IMR-90 (cell line): Measurements from ENCODE around the gene KCNMB2.

Source experiments
- BHLHE40 ChIP-seq: fragments of 150-350 bp; IDR thresholded peaks from 2 replicates; pipeline ENCODE4 v1.6.1; 2016; ENCODE audit warnings: mild to moderate bottlenecking, low read depth, low read length
- CTCF ChIP-seq: conservative IDR thresholded peaks from 2 replicates; pipeline ENCODE4 v1.5.1; 2012; ENCODE audit warnings: mild to moderate bottlenecking, low read depth, low read length, improper control_type of control experiment
- RFX5 ChIP-seq: IDR thresholded peaks from 2 replicates; pipeline ENCODE4 v1.8.0; 2012; ENCODE audit warnings: low read depth, mild to moderate bottlenecking, low read length, moderate library complexity
- USF2 ChIP-seq: fragments of 150-350 bp; IDR thresholded peaks from 2 replicates; pipeline ENCODE4 v1.6.1; 2017; ENCODE audit warnings: mild to moderate bottlenecking, antibody characterized with exemption, low read length, low read depth

DNA sequence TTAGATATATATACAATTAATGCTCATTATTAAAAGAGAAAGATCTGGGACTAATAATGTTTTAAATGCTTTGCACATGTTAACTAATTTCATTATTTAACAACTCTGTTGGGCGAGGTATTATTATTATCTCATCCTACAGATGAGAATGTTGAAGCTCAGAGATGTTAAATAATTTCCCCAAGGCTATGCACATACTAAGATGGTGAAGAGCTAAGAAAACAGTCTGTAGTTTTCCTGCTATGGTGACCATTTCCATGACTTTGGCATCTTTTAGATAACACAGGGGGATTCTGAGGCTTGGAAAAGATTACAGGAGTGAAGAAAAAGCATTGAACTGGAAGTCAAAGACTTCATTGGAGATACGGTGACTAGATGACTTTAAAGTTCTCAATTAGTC is 308.7 kb downstream of the KCNMB2 start:
- TF ChIP-seq BHLHE40, result no peak
- no peak for TF ChIP-seq CTCF
- TF ChIP-seq USF2, result no peak
- no peak for TF ChIP-seq RFX5
